HG02678 (cell line): ENCODE measurements around the gene UBE3D.
"Not testable (repeated sequence)": the region's sequence is repeated elsewhere in the genome, so short reads cannot be mapped to it uniquely, and the experiment has no call there.

Source experiments
- ATAC-seq: cut with Tn5 transposase; IDR thresholded peaks from one replicate; pipeline ENCODE4 v1.9.1; 2021; ENCODE audit warnings: mild to moderate bottlenecking, moderate library complexity; ENCODE audit not compliant: unreplicated experiment

UBE3D gene

DNA sequence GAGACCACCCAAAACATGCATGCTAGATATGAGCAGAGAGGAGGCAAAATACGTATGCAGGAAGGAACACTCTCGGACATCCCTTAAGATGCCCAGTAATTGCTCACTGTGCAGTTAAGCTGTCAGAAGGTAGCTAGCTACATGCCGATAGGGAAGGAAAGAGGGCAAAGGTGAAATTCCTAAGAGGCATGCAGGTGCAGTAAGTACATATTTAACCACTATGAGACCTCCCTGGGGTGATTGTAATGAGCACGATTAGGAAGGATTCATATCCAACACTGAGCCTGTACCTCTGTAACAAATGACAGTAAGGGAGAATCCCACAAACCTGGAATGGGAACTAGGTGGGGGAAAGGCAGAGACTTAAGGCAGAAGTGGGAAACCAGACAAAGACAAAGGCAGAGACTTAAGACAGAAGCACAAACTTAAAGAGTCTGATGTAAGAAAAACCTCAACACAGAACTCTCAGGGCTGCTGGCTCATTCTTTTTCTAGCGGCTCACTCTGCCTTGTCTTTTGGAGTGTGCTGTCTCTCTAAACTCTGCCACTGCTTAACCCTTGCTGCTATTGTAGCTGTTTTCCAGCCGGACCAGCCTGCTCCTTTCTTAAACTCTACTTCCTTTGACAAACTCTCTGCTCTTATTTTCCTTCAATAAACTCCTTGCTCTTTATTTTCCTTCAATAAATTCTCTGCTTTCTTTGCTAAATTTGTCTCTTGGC, 148.1 kb downstream of the UBE3D start:
- no peak for ATAC-seq

GRCh38 chr6:82915666-82916065, 150.0 kb downstream of the UBE3D start:
- no peak for ATAC-seq

- ATAC-seq, result no peak
These were observed 151.1 kb downstream of the UBE3D start for GRCh38 chr6:82914511-82914910.

- no peak for ATAC-seq
These were observed 154.8 kb downstream of the UBE3D start for GRCh38 chr6:82910820-82911219.

- ATAC-seq, result no peak
These were observed 155.2 kb downstream of the UBE3D start for GRCh38 chr6:82910395-82910794.

- no peak for ATAC-seq
These were observed 156.1 kb downstream of the UBE3D start for GRCh38 chr6:82909551-82909950.

GRCh38 chr6:82908661-82909060, 157.0 kb downstream of the UBE3D start:
- ATAC-seq, result no peak

GRCh38 chr6:82906951-82907350, 158.7 kb downstream of the UBE3D start:
- no peak for ATAC-seq

GRCh38 chr6:82906489-82906888, 159.2 kb downstream of the UBE3D start:
- no peak for ATAC-seq

- no peak for ATAC-seq
These were observed 160.8 kb downstream of the UBE3D start for GRCh38 chr6:82904860-82905259.

GRCh38 chr6:82904257-82904656, 161.4 kb downstream of the UBE3D start:
- no peak for ATAC-seq

- no peak for ATAC-seq
These were observed 163.4 kb downstream of the UBE3D start for GRCh38 chr6:82902290-82902689.

DNA sequence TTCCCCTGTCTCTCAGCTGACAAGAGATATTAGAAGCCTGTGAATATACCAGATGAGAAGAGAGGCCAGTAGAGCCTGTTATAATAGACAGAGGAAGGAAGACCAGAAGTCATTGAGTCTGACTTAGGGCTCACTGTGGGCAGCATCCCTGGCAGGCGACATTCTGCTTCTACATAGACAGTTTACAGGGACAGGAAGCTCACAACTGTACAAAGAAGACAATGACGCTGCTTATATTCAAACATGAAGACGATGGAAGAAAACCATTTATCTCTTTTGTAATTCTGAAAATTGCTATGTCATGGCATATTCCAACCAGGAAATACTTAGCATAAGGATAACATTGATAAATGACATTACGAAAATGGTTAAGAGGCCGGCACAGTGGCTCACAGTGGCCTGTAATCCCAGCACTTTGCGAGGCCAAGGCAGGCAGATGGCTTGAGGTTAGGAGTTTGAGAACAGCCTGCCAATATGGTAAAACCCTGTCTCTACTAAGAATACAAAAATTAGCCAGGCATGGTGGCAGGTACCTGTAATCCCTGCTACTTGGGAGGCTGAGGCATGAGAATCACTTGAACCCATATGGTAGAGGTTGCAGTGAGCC, 170.9 kb downstream of the UBE3D start:
- no peak for ATAC-seq

DNA sequence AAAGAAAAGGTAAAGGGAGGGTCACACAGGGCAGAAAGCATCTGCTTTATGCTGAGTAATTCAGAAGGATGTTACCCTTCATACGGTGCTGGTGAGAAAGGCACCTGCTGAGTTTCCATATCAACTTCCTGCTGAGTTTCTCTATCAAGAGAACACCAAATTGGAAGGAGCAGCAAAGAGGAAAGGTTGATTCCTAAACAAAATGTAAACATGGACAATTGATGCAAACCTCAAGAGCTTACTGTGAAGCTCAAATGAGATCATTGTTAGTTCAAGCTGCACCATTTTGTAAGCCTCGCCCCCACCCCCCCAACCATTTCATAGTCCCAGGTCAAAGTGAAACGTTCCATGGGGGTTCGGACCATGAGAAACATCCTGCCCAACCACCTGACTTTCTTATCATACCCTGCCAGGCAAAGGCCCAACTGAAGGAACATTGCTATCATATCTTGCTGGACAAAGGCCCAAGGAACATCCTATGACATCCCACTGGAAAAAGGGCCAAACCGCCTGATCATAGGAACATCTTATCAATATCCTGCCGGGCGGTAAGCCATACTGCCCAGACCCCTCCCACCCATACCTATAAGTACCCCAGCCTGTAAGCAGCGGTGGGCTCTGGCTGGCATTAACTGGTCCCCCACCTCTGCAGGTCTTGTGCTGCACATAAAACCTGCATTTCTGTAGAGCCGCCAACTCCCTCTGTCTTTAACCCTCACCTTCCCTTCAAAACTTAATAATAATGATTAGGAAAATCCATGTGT, 171.6 kb downstream of the UBE3D start:
- ATAC-seq, result no peak

- ATAC-seq, result not testable (repeated sequence)
These were observed 174.1 kb downstream of the UBE3D start for GRCh38 chr6:82891503-82891902.

DNA sequence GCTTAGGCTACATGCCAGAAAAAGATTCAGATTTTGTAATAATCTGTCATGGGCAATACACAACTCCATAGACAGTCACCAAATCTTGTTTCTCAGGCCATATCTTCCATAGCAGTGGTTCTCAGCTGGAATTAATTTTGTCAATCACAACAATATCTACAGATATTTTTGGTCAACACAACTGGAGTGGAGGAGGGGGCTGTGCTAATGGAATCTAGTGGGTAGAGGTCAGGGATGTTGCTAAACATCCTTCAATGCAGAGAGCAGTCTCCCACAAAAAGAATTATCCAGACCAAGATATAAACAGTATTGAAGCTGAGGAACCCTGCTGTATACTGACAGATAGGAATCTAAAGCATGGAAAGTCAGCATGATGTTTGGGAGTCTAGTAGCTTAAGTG, 174.6 kb downstream of the UBE3D start:
- ATAC-seq, result no peak

- ATAC-seq, result no peak
These were observed 175.4 kb downstream of the UBE3D start for GRCh38 chr6:82890240-82890639.

- no peak for ATAC-seq
These were observed 176.5 kb downstream of the UBE3D start for GRCh38 chr6:82889143-82889542.

GRCh38 chr6:82882363-82883023, 183.1 kb downstream of the UBE3D start:
- ATAC-seq, result no peak

DNA sequence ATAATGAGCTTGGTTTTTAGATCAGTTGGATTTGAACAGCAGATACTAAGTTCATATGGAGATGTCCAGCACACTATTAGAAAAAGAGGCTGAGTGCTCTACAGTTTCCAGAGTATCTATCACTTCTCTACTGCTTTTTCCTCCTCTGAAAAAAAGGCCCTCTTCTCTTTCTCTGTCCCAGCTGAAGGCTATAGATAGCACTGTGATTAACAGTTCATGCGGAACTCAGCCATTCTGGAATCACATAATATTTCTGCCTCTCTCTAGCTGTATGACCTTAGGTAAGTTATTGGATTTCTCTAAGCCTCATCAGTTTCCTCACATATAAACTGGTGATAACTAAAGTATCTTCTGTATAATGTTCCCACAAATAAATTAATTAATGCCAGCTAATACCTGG, 184.1 kb downstream of the UBE3D start:
- no peak for ATAC-seq

DNA sequence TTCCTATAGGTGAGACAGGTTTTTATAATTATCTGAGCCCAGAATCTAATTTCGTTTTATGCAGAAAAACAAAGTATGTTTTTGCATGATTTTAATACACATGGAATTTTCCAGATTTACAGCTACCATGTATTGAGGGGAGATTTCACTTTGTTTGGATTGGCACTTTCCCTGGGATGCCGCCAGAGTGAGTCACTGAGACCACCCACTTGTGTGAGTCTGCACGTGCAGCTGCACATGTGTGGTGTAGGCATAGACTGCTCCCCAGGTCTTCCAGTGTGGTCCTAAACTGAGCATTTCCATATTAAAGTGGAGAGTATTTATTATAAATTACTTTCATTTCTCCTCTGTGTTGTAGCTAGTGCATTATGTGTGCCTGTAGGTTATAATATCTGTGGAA, 186.8 kb downstream of the UBE3D start:
- no peak for ATAC-seq
